ENCODE measurements around the gene MITF. TPM values are rescaled to one million over a fixed set of nuclear protein-coding genes. Genes with fewer than 3 reads are reported as not detected.

The MITF gene
- total RNA-seq, 4 donors from 2014 or later, result 13.7 to 39.0 (median 27.4) TPM

DNA sequence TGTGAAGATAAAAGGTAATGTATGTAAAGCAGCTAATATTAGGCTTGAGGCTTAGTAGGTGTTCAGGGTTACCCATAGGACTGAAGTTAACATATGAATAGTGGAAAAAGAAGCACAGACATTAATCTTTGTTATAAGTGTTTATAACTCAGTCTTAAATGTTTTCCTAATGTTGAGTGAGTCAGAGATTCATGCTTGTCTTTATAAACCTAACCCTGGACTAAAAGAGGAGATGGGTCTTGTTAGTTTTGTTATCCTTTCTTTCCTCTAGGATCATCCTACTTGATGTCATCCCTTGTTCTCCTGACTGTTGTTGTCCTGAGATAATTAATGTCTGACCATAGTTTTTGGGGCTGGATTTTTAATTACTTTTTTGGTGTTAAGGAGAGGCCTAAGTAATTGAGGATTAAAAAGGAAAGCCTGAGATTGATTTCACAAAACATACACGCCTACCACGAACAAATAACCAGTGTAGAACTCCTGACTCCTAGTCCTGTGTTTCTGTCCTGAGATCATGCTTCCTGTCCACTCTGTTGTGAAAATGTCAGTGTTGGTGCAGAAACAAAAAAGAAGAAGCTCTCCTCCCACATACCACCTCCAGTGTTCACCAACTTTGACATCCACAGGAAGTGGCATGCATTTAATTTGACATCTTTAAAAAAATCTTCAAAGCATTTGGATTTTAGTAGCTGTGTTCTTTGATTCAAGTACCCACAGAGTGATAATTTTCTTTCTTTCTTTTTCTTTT is 8.4 kb downstream of the MITF start:
- TF ChIP-seq, protein P1, sequence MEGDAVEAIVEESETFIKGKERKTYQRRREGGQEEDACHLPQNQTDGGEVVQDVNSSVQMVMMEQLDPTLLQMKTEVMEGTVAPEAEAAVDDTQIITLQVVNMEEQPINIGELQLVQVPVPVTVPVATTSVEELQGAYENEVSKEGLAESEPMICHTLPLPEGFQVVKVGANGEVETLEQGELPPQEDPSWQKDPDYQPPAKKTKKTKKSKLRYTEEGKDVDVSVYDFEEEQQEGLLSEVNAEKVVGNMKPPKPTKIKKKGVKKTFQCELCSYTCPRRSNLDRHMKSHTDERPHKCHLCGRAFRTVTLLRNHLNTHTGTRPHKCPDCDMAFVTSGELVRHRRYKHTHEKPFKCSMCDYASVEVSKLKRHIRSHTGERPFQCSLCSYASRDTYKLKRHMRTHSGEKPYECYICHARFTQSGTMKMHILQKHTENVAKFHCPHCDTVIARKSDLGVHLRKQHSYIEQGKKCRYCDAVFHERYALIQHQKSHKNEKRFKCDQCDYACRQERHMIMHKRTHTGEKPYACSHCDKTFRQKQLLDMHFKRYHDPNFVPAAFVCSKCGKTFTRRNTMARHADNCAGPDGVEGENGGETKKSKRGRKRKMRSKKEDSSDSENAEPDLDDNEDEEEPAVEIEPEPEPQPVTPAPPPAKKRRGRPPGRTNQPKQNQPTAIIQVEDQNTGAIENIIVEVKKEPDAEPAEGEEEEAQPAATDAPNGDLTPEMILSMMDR (IDR thresholded peaks at IDR 0.05), result no peak
- ATAC-seq (ENCODE audit: low FRiP score) (no peak), DNase-seq (ENCODE audit: low spot score) (no peak)

DNA sequence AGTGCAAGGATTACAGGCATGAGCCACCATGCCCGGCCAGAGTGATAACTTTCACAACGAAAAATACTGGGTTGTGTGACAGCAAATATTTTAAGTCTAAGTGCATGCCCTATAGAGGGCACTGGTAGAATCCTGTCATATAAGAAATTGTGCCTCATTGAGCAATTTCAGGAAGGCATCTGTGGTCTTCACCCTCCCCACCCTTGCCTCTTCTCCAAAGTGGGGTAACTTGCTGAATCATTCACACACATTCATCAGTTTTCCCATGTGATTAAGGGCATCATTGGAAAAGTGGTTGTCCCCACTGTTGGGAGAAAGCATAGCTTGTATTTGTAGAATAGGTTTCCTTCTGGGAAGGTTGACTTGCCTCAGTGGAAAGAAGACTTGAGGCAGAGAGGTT is 9.2 kb downstream of the MITF start:
- TF ChIP-seq, protein P1 (IDR thresholded peaks at IDR 0.05), result no peak
- ATAC-seq (ENCODE audit: low FRiP score) (no peak), DNase-seq (ENCODE audit: low spot score) (no peak)

DNA sequence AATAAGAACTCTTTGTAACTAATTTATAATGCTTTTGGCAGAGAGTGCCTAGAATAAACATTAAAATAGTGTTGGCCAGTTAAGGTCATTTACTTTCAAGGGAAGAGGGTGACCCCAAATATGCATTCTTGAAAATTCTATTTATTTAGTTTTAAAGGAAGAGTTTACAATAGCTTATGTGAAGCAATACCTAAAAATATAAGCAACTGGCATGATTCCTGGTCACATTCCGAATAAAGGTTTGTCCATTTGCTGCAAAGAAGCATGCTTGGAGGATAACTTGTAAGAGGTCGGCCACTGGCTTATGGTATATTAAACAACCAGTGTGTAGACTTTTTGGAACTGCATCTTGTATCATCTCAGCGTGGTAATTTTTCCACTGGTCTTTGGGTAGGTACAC is 10.2 kb downstream of the MITF start:
- no peak for DNase-seq (ENCODE audit: low spot score)
- TF ChIP-seq, protein P1 (IDR thresholded peaks at IDR 0.05), result no peak
- ATAC-seq (ENCODE audit: low FRiP score), result no peak

DNA sequence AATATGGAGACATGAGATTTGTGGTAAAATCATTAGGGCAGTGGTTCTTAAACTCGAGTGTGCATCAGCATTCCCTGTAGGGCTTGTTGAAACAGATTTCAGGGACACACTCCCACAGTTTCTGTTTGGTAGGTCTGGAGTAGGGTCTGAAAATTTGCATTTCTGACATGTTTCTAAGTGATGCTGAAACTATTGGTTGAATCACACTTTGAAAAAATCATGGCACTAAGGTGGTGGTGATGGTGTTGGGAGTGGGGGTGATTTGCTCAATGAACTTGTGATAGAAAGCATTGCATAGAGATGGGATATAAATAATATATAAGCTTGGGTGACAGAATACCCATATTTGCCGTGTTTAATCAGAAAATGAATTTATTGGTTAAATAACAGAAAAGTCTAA is 11.3 kb downstream of the MITF start:
- TF ChIP-seq, protein P1 (IDR thresholded peaks at IDR 0.05), result no peak
- DNase-seq (ENCODE audit: low spot score), result no peak
- no peak for ATAC-seq (ENCODE audit: low FRiP score)

DNA sequence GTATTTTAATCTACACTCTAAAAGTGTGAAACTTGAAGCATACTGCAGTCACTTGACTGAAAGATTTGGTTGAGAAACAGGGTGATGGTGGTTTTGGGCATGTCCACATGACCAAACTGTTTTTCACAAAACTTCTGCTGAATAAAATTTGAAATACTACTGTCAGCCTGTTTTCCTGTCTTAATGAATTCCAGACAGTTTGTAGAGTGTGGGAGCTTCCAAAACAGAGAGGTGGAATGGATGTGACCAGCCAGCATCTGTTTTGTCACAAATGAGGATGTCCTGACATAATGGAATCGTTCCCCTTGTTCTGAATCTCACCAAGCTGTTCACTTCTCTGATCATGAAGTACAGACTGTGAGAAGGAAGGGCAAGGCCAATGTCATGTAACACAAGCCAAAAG is 11.8 kb downstream of the MITF start:
- ATAC-seq (ENCODE audit: low FRiP score) (no peak), DNase-seq (ENCODE audit: low spot score) (no peak)
- TF ChIP-seq, protein P1 (IDR thresholded peaks at IDR 0.05), result no peak

DNA sequence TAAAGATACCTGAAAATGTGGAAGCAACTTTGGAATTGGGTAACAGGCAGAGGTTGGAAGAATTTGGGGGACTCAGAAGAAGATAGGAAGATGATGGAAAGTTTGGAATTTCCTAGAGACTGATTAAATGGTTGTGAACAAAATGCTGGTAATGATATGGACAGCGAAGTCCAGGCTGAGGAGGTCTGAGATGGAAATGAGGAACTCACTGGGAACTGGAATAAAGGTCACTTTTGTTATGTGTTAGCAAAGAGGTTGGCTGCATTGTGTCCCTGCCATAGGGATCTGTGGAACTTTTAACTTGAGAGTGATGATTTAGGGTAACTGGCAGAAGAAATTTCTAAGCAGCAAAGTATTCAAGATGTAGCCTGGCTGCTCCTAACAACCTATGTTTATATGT is 13.0 kb downstream of the MITF start:
- ATAC-seq (ENCODE audit: low FRiP score) (no peak), DNase-seq (ENCODE audit: low spot score) (no peak)
- TF ChIP-seq, protein P1 (IDR thresholded peaks at IDR 0.05), result no peak

DNA sequence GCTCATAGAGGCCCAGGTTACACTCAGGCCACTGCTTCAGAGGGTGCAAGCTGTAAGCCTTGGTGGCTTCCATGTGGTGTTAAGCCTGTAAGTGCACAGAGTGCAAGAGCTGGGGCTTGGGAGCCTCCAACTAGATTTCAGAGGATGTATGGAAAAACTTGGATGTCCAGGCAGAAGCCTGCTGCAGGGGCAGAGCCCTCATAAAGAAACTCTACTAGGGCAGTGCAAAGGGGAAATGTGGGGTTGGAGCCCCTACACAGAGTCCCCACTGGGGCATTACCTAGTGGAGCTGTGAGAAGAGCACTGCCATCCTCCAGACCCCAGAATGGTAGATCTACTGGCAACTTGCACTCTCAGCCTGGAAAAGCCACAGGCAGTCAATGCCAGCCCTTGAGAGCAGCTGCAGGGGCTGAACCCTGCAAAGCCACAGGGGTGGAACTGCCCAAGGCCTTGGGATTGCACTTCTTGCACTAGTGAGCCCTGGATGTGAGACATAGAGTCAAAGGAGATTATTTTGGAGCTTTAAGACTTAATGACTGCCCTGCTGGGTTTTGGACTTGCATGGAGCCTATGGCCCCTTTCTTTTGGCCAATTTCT is 14.0 kb downstream of the MITF start:
- TF ChIP-seq, protein P1 (IDR thresholded peaks at IDR 0.05), result no peak
- DNase-seq (ENCODE audit: low spot score), result no peak
- ATAC-seq (ENCODE audit: low FRiP score), result no peak

Data from omental fat pad (tissue), 4 donors.